ENCODE results near the gene CASQ2.

Gene CASQ2

GRCh38 chr1:115655916-115656315 lies 112.6 kb downstream of the CASQ2 start:
- no peak for DNase-seq

GRCh38 chr1:115655306-115655663 lies 113.2 kb downstream of the CASQ2 start:
- DNase-seq, result no peak

- no peak for DNase-seq
Measured at GRCh38 chr1:115654663-115655305, 113.7 kb downstream of the CASQ2 start.

- no peak for DNase-seq
Measured at GRCh38 chr1:115654125-115654524, 114.4 kb downstream of the CASQ2 start.

- DNase-seq, result no peak
Measured at GRCh38 chr1:115652236-115652788, 116.2 kb downstream of the CASQ2 start.

- no peak for DNase-seq
Measured at GRCh38 chr1:115651391-115651790, 117.1 kb downstream of the CASQ2 start.

GRCh38 chr1:115650961-115651360 lies 117.6 kb downstream of the CASQ2 start:
- DNase-seq, result no peak
